Activated T-cell treated with anti-CD3 and anti-CD28 coated beads for 4 hours (primary cell): ENCODE data around the gene SNAP47.

ENCODE experiments used
- DNase-seq: peaks from one replicate; pipeline ENCODE4 v3.0.0-alpha.2; 2020

Gene SNAP47

DNA sequence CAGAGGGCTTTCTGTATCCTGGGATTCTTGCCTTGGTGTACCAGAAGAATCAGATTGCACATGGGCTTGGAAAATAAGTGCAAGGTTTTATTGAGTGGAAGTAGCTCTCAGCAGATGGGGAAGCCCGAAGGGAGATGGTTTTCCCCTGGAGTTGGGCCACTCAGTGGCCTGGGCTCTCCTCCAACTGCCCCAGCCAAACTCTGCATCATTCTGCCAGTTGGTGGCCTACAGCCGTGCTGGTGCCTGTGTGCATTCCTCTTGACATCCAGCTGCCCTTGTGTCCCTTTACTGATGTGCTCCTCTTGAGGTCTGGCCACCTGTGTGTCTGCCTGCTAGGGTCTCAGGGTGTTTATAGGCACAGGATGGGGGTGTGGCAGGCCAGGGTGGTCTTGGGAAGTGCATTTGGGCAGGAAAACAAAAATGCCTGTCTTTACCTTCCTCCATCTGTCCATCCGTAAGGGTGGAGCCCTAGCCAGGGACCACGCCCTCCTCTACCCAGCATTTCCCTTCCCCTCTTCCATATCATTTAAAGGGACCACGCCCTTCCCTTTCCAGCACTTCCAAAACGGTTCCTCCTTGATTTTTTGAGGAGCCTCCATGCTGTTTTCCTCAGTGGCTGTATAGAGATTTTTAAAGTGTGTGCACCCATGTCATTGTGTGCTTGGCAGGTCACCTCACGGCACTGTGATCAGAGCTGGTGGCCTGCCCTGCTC lies 18.9 kb downstream of the SNAP47 start:
- DNase-seq, result no peak

DNA sequence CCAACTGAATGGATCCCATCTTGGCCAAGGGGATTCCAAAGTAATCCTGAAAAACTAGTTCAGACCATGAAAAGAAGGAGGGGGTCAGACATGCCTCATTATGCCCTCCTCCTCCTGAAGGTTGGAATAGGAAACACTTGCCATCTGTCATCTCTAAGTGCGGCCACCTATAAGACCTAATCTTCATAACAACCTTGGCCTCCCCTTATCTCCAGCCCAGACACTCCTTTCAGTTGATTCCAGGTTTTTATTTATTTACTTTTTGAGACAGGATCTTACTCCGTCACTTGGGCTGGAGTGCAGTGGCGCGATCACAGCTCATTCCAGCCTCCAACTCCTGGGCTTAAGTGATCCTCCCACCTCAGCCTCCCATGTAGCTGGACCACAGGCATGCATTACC lies 19.7 kb downstream of the SNAP47 start:
- no peak for DNase-seq

DNA sequence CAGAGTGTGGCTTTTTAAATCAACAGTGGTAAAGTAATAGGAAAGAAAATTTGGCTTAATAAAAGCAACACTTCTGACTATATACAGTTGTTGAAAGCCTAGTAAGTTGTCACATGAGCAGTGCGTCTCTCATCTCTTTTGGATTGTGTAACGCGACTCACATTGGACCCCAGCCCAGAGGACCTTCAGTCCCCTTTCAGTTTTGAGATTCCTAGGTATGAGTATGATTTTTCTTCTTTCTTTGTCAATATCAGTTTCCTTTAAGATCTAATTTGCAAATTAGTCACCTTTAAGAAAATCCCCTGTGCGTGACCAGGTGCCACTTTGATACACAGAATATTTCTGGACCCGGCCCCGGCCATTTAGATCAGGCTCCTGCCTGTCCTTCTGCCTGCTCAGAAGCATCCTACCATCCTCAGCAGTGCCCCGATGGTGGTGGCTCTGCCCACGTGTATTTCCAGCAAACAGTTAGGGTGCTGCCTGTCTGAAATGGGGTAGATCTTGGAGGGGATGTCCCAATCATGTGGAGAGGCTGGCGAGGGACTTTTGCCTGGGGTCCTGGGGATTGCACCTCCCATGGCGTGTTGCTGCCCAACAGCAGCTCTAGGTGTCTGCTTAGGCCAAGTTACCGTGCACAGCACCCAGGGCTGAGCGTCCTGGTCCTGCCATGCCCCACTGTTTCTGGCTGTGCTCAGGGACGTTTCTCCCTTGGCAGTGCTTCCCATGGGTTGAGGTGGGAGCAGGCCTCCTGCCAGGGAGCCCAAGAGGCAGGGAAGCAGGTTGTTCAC lies 21.1 kb downstream of the SNAP47 start:
- DNase-seq, result no peak

DNA sequence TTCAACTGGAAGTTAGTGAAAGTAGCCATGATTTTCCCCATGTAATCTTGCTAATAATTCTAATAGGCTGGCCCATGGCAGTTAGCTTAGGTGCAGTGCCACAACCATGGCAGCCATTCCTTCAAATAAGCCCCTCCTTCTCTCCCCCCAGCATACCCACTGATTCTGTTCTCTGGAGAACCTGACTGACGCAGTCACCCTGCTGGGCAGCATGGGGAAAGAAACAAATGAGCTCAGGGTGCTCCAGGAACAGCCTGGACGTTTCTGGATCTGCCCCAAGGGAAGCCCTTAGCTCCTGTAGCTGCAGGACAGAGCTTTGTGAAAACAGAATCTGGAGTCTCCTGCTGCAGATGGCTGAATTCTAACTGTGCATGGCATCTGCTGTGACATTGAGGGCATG lies 22.5 kb downstream of the SNAP47 start:
- DNase-seq, result no peak

GRCh38 chr1:227758366-227758765 lies 23.1 kb downstream of the SNAP47 start:
- DNase-seq, result no peak

GRCh38 chr1:227759341-227760300 lies 24.4 kb downstream of the SNAP47 start:
- DNase-seq, result no peak

DNA sequence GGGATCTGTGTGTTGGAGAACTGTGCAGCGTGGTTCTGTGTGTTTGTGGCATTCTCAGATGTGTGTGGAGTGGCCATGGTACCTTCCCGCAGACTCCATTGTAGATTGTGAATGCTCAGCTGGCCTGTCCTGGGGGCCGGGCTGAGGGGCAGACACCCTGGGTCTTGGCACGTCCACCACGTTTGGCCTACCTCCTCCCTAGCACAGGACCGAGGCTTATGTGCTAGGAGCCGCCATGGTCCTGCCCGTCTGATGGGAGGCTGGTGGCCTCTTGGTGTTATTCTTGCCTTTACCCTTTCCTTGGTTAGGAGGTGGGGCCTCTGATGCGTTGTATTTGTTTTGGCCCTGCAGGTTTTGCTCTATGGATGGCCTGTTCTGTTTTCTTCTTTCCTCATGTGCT lies 25.1 kb downstream of the SNAP47 start:
- no peak for DNase-seq

DNA sequence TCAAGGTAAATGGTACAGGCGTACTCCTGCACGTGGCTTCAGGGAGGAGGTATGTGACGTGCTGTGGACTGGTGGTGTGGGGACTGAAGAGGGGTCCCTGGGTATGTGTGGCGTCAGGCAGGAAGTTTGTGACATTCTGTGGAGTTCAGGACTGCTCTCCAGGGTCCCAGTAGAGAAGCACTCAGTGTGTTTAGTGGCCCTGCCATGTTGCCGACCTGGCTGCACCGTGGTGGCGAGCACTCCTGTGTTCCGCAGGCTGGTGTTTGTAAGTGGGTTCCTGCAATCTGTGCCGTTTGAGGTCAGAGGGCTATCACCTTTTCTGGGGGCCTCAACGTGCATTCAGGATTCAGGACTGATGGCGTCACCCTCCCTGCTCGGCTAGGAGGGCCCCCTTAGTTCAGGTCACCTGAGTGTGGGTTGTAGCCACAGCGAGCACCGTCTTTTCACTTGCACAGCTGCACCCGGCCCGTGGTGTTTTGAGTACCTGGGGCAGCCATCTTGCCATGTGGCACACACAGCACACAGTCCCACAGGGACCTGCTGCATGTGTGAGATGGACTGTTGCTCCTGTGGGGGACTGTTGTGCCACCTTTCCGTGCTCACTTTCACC lies 26.5 kb downstream of the SNAP47 start:
- no peak for DNase-seq

DNA sequence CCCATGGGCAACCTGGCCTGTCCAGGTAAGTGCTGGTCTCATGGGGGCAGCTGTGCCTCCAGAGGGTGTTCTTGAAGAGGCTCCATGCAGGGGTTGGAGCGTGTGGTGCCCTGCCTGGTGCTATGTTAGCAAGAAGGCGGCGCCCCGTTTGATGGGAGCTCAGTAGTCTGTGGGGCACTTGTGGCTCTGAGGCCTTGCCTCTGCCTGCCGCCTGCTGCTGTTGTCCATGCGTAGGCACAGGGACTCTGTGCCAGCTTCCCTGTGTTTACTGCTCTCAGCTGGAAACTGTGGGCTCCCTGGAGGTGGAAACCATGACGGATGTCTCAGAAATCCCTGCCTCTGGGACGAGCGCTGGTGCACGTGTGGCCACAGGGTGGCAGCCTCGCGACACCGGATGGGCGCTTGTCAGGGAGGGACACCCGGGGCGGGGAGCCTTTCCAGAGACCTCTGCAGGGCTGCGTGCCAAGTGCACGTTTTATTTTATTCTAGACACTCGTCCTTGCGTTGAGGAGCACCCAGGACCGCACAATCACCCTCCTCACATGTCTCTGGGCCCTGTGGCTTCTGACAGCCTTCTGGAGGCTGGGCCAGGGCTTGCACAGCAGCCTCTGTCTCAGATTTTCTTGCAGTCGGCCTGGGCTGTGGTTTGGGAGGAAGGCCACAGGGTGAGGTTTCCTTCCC lies 27.1 kb downstream of the SNAP47 start:
- peak; percentile 74 for DNase-seq

- no peak for DNase-seq
Observed at GRCh38 chr1:227763246-227764018, 28.2 kb downstream of the SNAP47 start.

DNA sequence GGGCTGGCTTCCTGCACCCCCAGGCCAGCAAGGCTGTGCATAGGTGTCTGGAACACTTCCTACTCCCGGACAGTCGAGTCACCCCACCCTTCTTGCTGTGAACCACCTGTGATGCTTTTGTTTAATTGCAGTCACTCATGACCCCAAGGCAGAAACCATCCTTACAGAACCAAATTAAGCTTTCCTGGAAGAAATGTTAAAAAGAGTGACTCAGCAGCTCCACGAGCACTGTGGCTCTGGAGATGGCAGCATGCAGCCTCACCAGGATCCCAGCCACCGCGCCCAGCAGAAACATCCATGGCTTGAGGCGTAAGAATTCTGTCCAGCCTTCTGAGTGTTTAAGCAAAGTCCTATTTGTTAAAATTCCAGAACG lies 28.8 kb downstream of the SNAP47 start:
- no peak for DNase-seq

DNA sequence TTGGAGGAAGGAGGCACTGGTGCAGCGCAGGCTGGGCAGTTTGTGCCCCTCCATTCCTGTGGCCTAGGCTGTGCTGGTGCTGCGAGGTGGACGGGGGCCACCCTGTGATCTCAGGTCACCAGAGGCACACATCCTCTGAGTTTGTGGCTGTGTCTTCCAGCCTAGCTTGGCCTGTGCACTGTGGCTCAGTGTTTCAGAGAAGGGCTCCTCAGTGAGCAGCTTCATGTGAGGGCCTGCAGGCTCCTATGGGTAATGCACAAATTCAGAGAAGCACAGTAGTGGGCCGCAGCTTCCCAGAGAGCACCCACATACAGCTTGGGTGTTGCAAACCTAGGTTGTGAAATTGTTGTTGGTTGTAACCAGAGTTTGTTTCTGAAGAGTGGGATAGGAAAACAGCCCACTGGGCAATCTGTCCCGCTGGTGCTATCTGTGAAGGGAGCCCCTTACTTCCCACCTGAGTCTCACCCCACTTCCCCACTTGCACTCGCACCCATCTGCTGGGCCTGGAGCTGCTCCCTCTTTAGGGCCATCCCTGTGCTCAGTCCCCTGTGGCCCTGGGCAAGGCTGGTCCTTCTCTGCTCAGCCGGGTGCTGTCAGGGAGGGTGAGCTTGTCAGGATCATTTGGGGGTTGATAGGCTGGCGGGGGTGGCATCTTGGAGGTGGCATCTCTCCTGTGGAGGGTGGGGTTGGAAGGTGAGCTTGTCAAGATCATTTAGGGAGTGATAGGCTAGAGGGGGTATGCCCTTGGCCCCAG lies 30.2 kb downstream of the SNAP47 start:
- no peak for DNase-seq

- peak; percentile 30 for DNase-seq
Observed at GRCh38 chr1:227766015-227766634, 30.9 kb downstream of the SNAP47 start.

DNA sequence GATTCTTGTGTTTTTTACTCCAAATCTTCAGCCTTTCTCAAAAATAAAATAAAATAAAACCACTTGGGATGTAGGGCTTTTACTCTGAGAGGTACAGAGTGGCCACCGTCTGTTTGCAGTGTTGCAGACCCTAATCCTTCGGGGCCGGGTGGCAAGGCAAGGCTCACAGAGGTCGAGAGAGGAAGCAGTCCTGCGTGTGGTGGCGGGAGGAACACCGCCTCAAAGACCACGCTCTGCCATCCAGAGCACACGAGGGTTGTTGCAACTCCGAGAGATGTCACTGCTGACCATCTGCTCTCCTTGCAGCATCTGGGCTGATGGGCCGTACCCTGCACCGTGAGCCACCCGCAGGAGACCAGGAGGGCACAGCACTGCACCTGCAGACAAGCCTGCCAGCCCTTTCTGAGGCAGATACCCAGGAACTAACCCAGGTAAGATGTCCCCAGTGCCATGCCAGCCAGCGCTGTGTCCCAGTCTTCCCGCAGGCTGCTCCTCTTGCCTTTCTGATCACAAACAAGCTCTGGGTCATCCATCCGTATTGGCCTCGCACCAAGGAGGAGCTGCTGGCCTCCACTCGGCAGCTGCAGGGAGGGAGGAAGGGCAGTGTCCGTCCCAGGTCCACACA lies 31.5 kb downstream of the SNAP47 start:
- no peak for DNase-seq

- DNase-seq, result no peak
Observed at GRCh38 chr1:227767401-227768124, 32.3 kb downstream of the SNAP47 start.

GRCh38 chr1:227768125-227768439 lies 32.8 kb downstream of the SNAP47 start:
- no peak for DNase-seq

DNA sequence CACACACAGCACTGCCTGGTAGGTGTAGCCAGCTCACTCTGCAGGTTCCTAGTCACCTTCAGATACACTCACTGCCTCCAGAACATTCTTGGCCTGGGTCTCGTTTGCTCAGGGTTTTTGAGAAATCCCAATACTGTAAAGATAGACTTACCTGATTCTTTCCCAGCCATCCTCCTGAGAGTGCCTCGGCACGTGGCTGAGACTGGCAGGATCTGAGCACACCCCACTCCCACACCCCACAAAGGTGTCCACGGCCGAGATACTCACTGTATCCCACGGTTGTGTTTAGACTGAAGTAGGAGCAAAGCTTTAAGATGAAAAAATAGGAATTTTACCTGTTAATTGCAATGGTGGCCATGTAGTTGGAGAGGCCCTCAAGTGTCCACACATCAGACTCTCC lies 33.4 kb downstream of the SNAP47 start:
- no peak for DNase-seq

DNA sequence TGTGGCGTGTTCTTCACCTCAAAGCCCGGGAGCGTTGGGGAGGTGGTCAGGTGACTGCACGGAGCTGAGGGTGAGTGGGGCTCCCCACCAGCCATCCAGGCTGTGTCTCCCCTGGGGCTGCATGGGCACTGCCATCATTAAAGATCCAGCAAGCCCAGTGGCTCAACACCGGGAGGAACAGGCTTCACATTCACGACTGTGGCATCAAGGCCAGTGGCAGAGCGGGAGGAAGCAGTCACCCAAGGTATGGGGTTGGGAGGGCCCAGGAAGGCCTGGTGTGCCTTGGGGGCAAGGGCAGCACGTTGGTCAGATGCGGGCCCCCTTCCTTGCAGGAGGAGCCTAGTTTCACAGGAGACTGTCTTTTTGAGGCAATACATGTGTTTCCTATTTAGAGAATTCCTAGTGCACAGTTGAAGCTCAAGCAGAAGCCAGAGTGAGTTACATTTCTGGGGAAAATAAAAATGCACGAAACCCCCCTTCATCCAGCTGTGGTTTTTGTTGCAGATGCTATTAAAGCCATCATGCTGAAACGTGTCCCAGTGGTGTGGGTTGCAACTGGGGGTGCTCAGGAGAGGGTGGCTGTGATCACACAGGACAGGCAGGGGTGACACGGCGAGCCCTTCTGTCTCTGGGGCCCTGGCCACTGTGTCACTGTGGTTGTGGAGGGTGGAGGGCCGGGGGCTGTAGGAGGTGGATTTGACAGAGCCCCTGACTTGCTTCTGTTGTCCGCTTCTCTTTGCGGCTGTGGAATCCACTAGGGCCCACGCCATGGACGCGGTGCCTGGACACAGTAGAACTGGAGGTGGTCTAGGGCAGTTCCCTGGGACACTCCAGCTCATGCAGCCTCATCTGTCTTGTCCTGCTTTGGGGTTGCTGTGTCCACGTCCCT lies 34.1 kb downstream of the SNAP47 start:
- DNase-seq, result no peak
